Ishikawa (cell line): Measurements from ENCODE around the gene LSM7.

Experiments used
- CEBPB ChIP-seq: IDR thresholded peaks from 2 replicates; pipeline ENCODE4 v1.6.1; 2012
- EP300 ChIP-seq: IDR thresholded peaks from 2 replicates; pipeline ENCODE4 v1.6.1; 2012; ENCODE audit warnings: borderline replicate concordance
- FOXM1 ChIP-seq: IDR thresholded peaks from 2 replicates; pipeline ENCODE4 v1.6.1; 2012; ENCODE audit warnings: low read depth, borderline replicate concordance
- MAX ChIP-seq: IDR thresholded peaks from 2 replicates; pipeline ENCODE4 v1.6.1; 2012
- RAD21 ChIP-seq: IDR thresholded peaks from 2 replicates; pipeline ENCODE4 v1.6.1; 2012; ENCODE audit warnings: low read depth
- REST ChIP-seq: IDR thresholded peaks from 2 replicates; pipeline ENCODE4 v1.6.1; 2012; ENCODE audit warnings: low read depth, mild to moderate bottlenecking
- TAF1 ChIP-seq: IDR thresholded peaks from 2 replicates; pipeline ENCODE4 v1.6.1; 2012; ENCODE audit warnings: low read depth, mild to moderate bottlenecking
- TCF12 ChIP-seq: IDR thresholded peaks from 2 replicates; pipeline ENCODE4 v1.6.1; 2012; ENCODE audit warnings: low read depth
- YY1 ChIP-seq: IDR thresholded peaks from 2 replicates; pipeline ENCODE4 v1.6.1; 2012; ENCODE audit warnings: low read depth

GRCh38 chr19:2345794-2346663 is 17.6 kb upstream of the LSM7 start:
- TF ChIP-seq CEBPB (no peak), MAX (peak; percentile 76), TAF1 (no peak), TCF12 (no peak), RAD21 (no peak; the same call in 1 of the 2 replicates), YY1 (no peak), EP300 (no peak), FOXM1 (no peak), REST (no peak)
